OCI-LY1 (cell line): ENCODE data around the gene MMP24OS.

ENCODE experiments used
- CTCF ChIP-seq: fragments of 200-600 bp; sonication (generic), shearing (Covaris generic); IDR thresholded peaks from 2 replicates; pipeline ENCODE4 v1.5.1; 2017; ENCODE audit warnings: mild to moderate bottlenecking, antibody characterized with exemption, low read length, moderate library complexity, mixed read lengths
- EZH2 ChIP-seq: fragments of 200-600 bp; sonication (generic), shearing (Covaris generic); IDR thresholded peaks from 2 replicates; pipeline ENCODE4 v1.8.0; 2017; ENCODE audit warnings: borderline replicate concordance, mixed run types, mild to moderate bottlenecking, antibody characterized with exemption, low read length, moderate library complexity, mixed read lengths

GRCh38 chr20:35326740-35327073 is 48.8 kb upstream of the MMP24OS start:
- TF ChIP-seq CTCF (no peak), EZH2 (no peak)
